ENCODE measurements around the gene TASOR2. TPM values are rescaled to one million over a fixed set of nuclear protein-coding genes. Genes with fewer than 3 reads are reported as not detected.

The TASOR2 gene
- total RNA-seq, 1 donor from 2014 or later = 87.2 TPM

DNA sequence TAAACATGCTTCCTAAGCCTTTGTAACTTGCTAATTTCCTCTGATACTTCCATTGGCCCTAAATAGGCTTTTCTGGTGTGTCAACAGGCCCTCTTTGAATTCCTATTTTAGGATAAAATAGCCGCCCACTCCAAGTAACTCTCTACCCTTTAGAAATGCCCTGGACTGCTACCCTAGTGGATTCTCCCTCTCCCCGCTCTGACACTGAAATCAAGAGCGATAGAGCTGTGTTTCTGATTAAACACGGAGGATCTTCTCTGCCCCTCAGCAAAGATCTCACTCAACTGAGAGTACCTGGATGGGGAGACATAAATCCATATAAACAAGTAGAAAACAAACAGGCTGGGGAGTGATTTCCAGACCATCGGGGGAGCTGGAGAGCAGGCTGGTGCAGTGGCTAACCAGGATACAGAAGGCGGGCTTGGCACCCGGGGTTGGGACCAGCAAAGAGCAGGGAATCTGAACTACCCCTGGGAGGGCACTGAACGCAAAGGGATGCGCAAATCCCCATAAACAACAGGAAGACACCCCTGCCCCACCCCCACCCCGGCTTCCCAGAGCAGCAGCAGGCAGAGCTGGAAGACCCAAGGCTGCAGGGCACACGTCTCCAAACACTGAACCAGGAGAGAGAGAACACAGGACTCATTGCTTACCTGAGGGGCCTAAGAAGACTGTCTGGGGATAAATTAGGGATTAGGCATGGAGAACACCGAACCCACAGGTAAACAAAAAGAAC lies 20.8 kb upstream of the TASOR2 start:
- peaks cover 9% of the 10 kb centered on the region for H3K4me1 Mint-ChIP-seq (ENCODE audit: low read depth, unreplicated experiment)
- TF ChIP-seq CTCF (IDR thresholded peaks at IDR 0.05; ENCODE audit: insufficient read depth, low read depth, low read length) (no peak), EZH2 (IDR thresholded peaks at IDR 0.05; ENCODE audit: insufficient read depth, low read length) (no peak)
- peaks cover 12% of the 10 kb centered on the region for H4K20me1 ChIP-seq (ENCODE audit: insufficient read depth, low read length)
- no peak for DNase-seq (ENCODE audit: low read depth)
- no peak overlapping the region for H2AFZ ChIP-seq (ENCODE audit: low read depth, low read length)
- no peak overlapping the region for H3K4me2 ChIP-seq (ENCODE audit: low read length)
- H3K9me3 Mint-ChIP-seq (ENCODE audit: unreplicated experiment) = no peaks in the 10 kb centered on the region
- no peaks in the 10 kb centered on the region for H3K79me2 ChIP-seq (ENCODE audit: insufficient read depth, low read length)
- H3K27me3 ChIP-seq (ENCODE audit: insufficient read depth, low read length) = peaks cover 2% of the 10 kb centered on the region
- H3K4me3 Mint-ChIP-seq (ENCODE audit: unreplicated experiment) = peak overlapping the region; percentile 45
- H3K9ac ChIP-seq (ENCODE audit: low read length) = no peak overlapping the region
- H3K27ac ChIP-seq (ENCODE audit: low read depth, low read length) = no peak overlapping the region
- H3K4me3 ChIP-seq (ENCODE audit: insufficient read depth, low read depth, low read length) = no peak overlapping the region
- FAIRE-seq = no peak
- H3K27me3 Mint-ChIP-seq (ENCODE audit: low read depth, unreplicated experiment) = peaks cover 10% of the 10 kb centered on the region
- no peak overlapping the region for H3K27ac Mint-ChIP-seq (ENCODE audit: unreplicated experiment)
- peaks cover 17% of the 10 kb centered on the region for H3K4me1 ChIP-seq (ENCODE audit: insufficient read depth, low read length)
- H3K9me3 ChIP-seq (ENCODE audit: insufficient read depth, low read depth, low read length) = no peaks in the 10 kb centered on the region
- no peaks in the 10 kb centered on the region for H3K36me3 ChIP-seq (ENCODE audit: insufficient read depth, low read length)
- no peaks in the 10 kb centered on the region for H3K36me3 Mint-ChIP-seq (ENCODE audit: low read depth, unreplicated experiment)

DNA sequence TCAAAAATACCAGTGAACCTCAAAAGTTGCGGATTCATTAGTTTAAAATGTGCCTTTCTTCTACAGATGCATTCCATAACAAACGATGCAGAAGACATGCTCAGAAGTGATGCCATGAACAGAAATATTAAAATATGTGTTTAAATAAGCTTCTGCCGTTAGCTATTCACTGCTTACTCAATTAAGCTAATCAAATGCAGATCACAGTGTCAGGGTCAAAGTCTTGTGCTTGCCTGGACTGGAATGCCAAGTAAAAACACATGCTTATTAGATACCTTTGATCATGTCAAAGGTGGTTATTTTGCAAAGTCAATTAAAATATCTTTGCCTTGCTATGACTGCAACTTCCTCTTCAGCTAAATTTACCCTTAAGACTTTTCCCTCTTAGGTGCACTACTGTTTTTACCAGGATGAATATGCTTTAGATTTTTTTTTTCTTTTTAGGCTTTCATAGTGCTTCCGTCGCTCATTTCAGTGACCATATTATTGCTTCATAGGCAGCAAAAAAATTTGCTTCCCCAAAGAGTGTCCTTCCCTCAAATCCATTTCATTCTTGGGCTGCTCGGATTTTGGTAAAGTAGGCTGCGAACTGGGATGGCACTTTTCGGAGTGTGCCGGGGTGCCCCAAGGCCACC lies 19.1 kb upstream of the TASOR2 start:
- Histone ChIP-seq H4K20me1 (ENCODE audit: insufficient read depth, low read length) (peaks cover under 1% of the 10 kb centered on the region), H3K9me3 (ENCODE audit: insufficient read depth, low read depth, low read length) (no peaks in the 10 kb centered on the region), H3K9ac (ENCODE audit: low read length) (peak overlapping the region; percentile 76), H3K4me1 (ENCODE audit: insufficient read depth, low read length) (peaks cover 12% of the 10 kb centered on the region), H3K4me2 (ENCODE audit: low read length) (peak overlapping the region; percentile 93), H3K79me2 (ENCODE audit: insufficient read depth, low read length) (no peaks in the 10 kb centered on the region), H2AFZ (ENCODE audit: low read depth, low read length) (peak overlapping the region; percentile 98), H3K27ac (ENCODE audit: low read depth, low read length) (no peak overlapping the region), H3K27me3 (ENCODE audit: insufficient read depth, low read length) (peaks cover 5% of the 10 kb centered on the region), H3K36me3 (ENCODE audit: insufficient read depth, low read length) (no peaks in the 10 kb centered on the region), H3K4me3 (ENCODE audit: insufficient read depth, low read depth, low read length) (peak overlapping the region; percentile 68)
- H3K4me3 Mint-ChIP-seq (ENCODE audit: unreplicated experiment) = peak overlapping the region; percentile 84
- no peaks in the 10 kb centered on the region for H3K36me3 Mint-ChIP-seq (ENCODE audit: low read depth, unreplicated experiment)
- H3K9me3 Mint-ChIP-seq (ENCODE audit: unreplicated experiment) = no peaks in the 10 kb centered on the region
- TF ChIP-seq EZH2 (IDR thresholded peaks at IDR 0.05; ENCODE audit: insufficient read depth, low read length) = no peak
- TF ChIP-seq CTCF (IDR thresholded peaks at IDR 0.05; ENCODE audit: insufficient read depth, low read depth, low read length) = no peak
- DNase-seq (ENCODE audit: low read depth) (no peak), FAIRE-seq (no peak)
- H3K27me3 Mint-ChIP-seq (ENCODE audit: low read depth, unreplicated experiment) = peaks cover 13% of the 10 kb centered on the region
- no peak overlapping the region for H3K27ac Mint-ChIP-seq (ENCODE audit: unreplicated experiment)
- no peaks in the 10 kb centered on the region for H3K4me1 Mint-ChIP-seq (ENCODE audit: low read depth, unreplicated experiment)

Data from astrocyte (in vitro differentiated cells and primary cell).